ENCODE results near the gene SCNN1A. TPM values are rescaled to one million over a fixed set of nuclear protein-coding genes. Genes with fewer than 3 reads are reported as not detected.

The SCNN1A gene
- total and polyA plus RNA-seq, 2 of the 13 experiments (the other 11 are each of a cell fraction or from before 2014, with no cell fraction given), result 1.5 to 14.6 TPM

DNA sequence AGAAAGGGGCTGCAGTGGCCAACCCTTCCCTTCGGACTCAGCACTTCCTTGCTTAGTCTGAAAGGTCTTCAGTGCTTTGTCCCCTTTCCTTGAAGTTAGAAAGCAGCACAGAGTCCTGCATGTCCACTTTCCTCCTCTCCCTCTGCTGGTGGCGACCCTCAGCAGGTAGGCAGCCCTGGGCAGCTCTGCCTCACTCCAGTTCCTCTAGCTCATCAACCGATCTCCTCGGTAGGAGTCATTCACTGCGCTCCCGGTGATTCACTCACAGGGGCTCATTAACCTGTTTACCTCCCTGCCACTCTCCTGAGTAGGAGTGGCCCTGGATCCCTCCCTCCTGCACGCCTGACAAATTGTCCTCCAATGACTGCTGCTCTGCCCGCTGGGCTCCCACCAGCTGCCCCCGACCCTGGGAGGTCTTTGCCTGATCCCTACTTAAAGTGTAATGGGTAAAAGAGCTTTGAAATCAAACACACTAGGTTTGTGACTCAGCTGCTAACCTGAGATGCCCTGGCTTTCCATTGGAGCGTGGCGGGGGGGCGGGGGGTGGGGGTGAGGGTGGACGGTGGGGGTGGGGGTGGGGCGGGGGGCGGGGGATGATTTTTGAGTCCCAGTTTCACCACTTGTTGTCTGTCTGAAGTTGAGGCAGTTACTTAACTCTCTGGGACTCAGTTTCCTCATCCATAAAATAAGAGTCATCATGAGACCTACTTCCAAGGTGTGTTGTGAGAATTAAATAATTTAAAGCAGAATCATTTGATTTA, 4.2 kb downstream of the SCNN1A start (continued):
- TF ChIP-seq TSC22D2 (CRISPR knock-in tag; IDR thresholded peaks at IDR 0.05; ENCODE audit: borderline replicate concordance) (peak; percentile 65; the same call in 1 of the 2 replicates), NFRKB (IDR thresholded peaks at IDR 0.05) (no peak), AKAP8 (CRISPR knock-in tag; IDR thresholded peaks at IDR 0.05) (0 out of 2 replicates have a peak, but pooled peaks have one; percentile 54), AGO2 (optimal IDR thresholded peaks at IDR 0.05; ENCODE audit: low read depth, low read length) (no peak)

- peak overlapping the region in 2 of 3 experiments; percentile 31 to 62; a peak in 4 of 6 replicates for H3K4me3 ChIP-seq (replicated peaks in 1 of 3; ENCODE audit: insufficient read depth in 1 of 3, low read depth in 2 of 3, low read length in 3 of 3)
- peak overlapping the region; percentile 88 for H3K27ac ChIP-seq (ENCODE audit: extremely low read length, insufficient read depth, low read length)
- peak overlapping the region; percentile 95 for H3K4me2 ChIP-seq (ENCODE audit: low read depth, low read length)
- peaks cover 79% of the 10 kb centered on the region for H3K4me1 ChIP-seq (ENCODE audit: insufficient read depth, low read length)
- H3K79me2 ChIP-seq (ENCODE audit: insufficient read depth, low read length), result no peaks in the 10 kb centered on the region
- WGBS (ENCODE audit: low lambda C conversion rate), result 29% methylated on average over 1 of the region's 4 CpGs
- in situ Hi-C loops (cut with HindIII; ENCODE audit: extremely low pct_ligation_motif_present, low pct_unique_long_range_greater_than_20kb), result loop anchor here (5.0 kb wide), 1 partner anchor 33 kb away; no protein-coding TSS in a partner anchor
- H3K9me3 ChIP-seq (ENCODE audit: low read length), result no peaks in the 10 kb centered on the region
- ChIA-PET CTCF (ENCODE audit: low intra/inter-chr PET ratio, low total read pairs) (interaction anchor here (1.2 kb wide), 1 partner anchor 47 kb away, joined by 3 read pairs; no protein-coding TSS in a partner anchor), POLR2A (interaction anchor here (1.2 to 7.5 kb wide), 18 partner anchors 12 to 242 kb away, joined by 3 to 278 read pairs (median 8); partner anchors contain the start of genes GAPDH, LTBR, PLEKHG6 and TAPBPL)
- H2AFZ ChIP-seq (ENCODE audit: low read length), result no peak overlapping the region
- FAIRE-seq (peak; percentile 28), ATAC-seq (peak; percentile 0; the same call in 1 of the 3 replicates), DNase-seq (ENCODE audit: low spot score) (no peak)
- BruUV-seq (replicated peaks), result no TSS peak
- H3K27me3 ChIP-seq (ENCODE audit: control insufficient read depth in 1 of 2, insufficient read depth in 2 of 2, low read length in 2 of 2), result peaks cover 0 to 20% of the 10 kb centered on the region in 2 experiments; a peak in 3 of 5 replicates
- no peaks in the 10 kb centered on the region for H3K36me3 ChIP-seq (replicated peaks in 1 of 2; ENCODE audit: control insufficient read depth in 1 of 2, insufficient read depth in 2 of 2, low read length in 2 of 2)
- intact Hi-C loops (cut with micrococcal nuclease; ENCODE audit: unreplicated experiment), result no loop called here
- H3K9ac ChIP-seq (ENCODE audit: insufficient read depth, low read depth, low read length), result peak overlapping the region; percentile 79
- no peaks in the 10 kb centered on the region for H4K20me1 ChIP-seq (ENCODE audit: insufficient read depth, low read length)
- TF ChIP-seq PRDM10 (CRISPR knock-in tag; IDR thresholded peaks at IDR 0.05; ENCODE audit: low read depth) (no peak), JDP2 (CRISPR knock-in tag; IDR thresholded peaks at IDR 0.05; ENCODE audit: borderline replicate concordance) (no peak), CEBPZ (IDR thresholded peaks at IDR 0.05; ENCODE audit: low read length) (no peak), SALL1 (CRISPR knock-in tag; IDR thresholded peaks at IDR 0.05) (no peak), MEF2D (CRISPR knock-in tag; IDR thresholded peaks at IDR 0.05) (0 out of 2 replicates have a peak, but pooled peaks have one; percentile 17), ZNF256 (CRISPR knock-in tag; conservative IDR thresholded peaks at IDR 0.05) (no peak), ZNF235 (CRISPR knock-in tag; IDR thresholded peaks at IDR 0.05; ENCODE audit: borderline replicate concordance) (no peak), CHD4 (IDR thresholded peaks at IDR 0.05; ENCODE audit: borderline replicate concordance, low read length) (no peak), ZNF343 (CRISPR knock-in tag; IDR thresholded peaks at IDR 0.05) (no peak)
- TF ChIP-seq, protein P1, sequence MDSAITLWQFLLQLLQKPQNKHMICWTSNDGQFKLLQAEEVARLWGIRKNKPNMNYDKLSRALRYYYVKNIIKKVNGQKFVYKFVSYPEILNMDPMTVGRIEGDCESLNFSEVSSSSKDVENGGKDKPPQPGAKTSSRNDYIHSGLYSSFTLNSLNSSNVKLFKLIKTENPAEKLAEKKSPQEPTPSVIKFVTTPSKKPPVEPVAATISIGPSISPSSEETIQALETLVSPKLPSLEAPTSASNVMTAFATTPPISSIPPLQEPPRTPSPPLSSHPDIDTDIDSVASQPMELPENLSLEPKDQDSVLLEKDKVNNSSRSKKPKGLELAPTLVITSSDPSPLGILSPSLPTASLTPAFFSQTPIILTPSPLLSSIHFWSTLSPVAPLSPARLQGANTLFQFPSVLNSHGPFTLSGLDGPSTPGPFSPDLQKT (CRISPR knock-in tag; IDR thresholded peaks at IDR 0.05; ENCODE audit: borderline replicate concordance), result no peak
These were observed 4.8 kb downstream of the SCNN1A start for GRCh38 chr12:6370576-6370935.

All from HepG2 (cell line).